ENCODE results near the gene ANKRD39. TPM values are rescaled to one million over a fixed set of nuclear protein-coding genes. Genes with fewer than 3 reads are reported as not detected.

The ANKRD39 gene
- total and polyA plus RNA-seq, 9 of the 15 experiments (the other 6 are each of a cell fraction or from before 2014, with no cell fraction given) = 8.2 to 33.1 (median 23.8) TPM

GRCh38 chr2:96868555-96869280 is 10.9 kb upstream of the ANKRD39 start (continued):
- TF ChIP-seq HDAC1 (IDR thresholded peaks at IDR 0.05) (peak in 1 of 2 experiments; percentile 16; a peak in 1 of 4 replicates), ZBTB11 (CRISPR knock-in tag; IDR thresholded peaks at IDR 0.05) (peak in 2 of 3 experiments; percentile 29 to 66; a peak in 2 of 6 replicates), SMAD4 (CRISPR knock-in tag; conservative IDR thresholded peaks at IDR 0.05) (peak; percentile 79; the same call in 1 of the 2 replicates), KAT7 (CRISPR knock-in tag; IDR thresholded peaks at IDR 0.05; ENCODE audit: borderline replicate concordance) (peak; percentile 55; the same call in 1 of the 2 replicates), CHD1 (IDR thresholded peaks at IDR 0.05; ENCODE audit: low read length) (no peak), MAZ (CRISPR knock-in tag; conservative IDR thresholded peaks at IDR 0.05 in 1 of 2, IDR thresholded peaks at IDR 0.05 in 1 of 2) (peak; percentile 75 to 91; a peak in 3 of 4 replicates), EP400 (IDR thresholded peaks at IDR 0.05) (peak; percentile 72; the same call in 1 of the 2 replicates), TGIF2 (CRISPR knock-in tag; IDR thresholded peaks at IDR 0.05) (peak; percentile 70; the same call in 1 of the 2 replicates), POLR2G (IDR thresholded peaks at IDR 0.05; ENCODE audit: low read depth, low read length) (peak; percentile 74), POLR3G (IDR thresholded peaks at IDR 0.05; ENCODE audit: extremely low read depth, insufficient read length, insufficient replicate concordance) (no peak), RAD21 (CRISPR knock-in tag; conservative IDR thresholded peaks at IDR 0.05 in 1 of 2, IDR thresholded peaks at IDR 0.05 in 1 of 2) (peak in 1 of 2 experiments; percentile 34; a peak in 2 of 4 replicates), ZFX (CRISPR knock-in tag; IDR thresholded peaks at IDR 0.05) (peak; percentile 65), HDAC8 (tag; IDR thresholded peaks at IDR 0.05) (no peak), RBM25 (IDR thresholded peaks at IDR 0.05; ENCODE audit: low read depth, low read length, severe bottlenecking) (no peak), GATAD2A (IDR thresholded peaks at IDR 0.05) (peak; percentile 64; the same call in 1 of the 2 replicates)

Data from K562 (cell line).